ENCODE results near the gene TMEM132A.

GRCh38 chr11:60876168-60876485 lies 48.1 kb upstream of the TMEM132A start:
- TF ChIP-seq FOXK2 (IDR thresholded peaks at IDR 0.05), result no peak
- TF ChIP-seq ETV6 (conservative IDR thresholded peaks at IDR 0.05 in 1 of 2, IDR thresholded peaks at IDR 0.05 in 1 of 2; ENCODE audit: borderline replicate concordance in 1 of 2, low read depth in 1 of 2), result no peak
- no peak for TF ChIP-seq E2F4 (IDR thresholded peaks at IDR 0.05; ENCODE audit: low read depth, low read length)
- TF ChIP-seq SP1 (IDR thresholded peaks at IDR 0.05; ENCODE audit: low read depth, low read length), result no peak
- no peak for TF ChIP-seq KDM1A (IDR thresholded peaks at IDR 0.05; ENCODE audit: borderline replicate concordance)
